Kidney epithelial cell (primary cell): ENCODE results near the gene PDCD1. TPM values are rescaled to one million over a fixed set of nuclear protein-coding genes. Genes with fewer than 3 reads are reported as not detected.
A peak's percentile ranks its signal among the peaks of the same experiment; 100 is the strongest.

Experiments used
- DNase-seq: peaks from one replicate; pipeline ENCODE4 v3.0.0-alpha.2; 2010; ENCODE audit warnings: low read depth
- H3K27me3 ChIP-seq: 2 replicates; pipeline ENCODE4 v1.6.0; 2011; ENCODE audit warnings: low read length; ENCODE audit not compliant: control insufficient read depth, insufficient read depth
- H3K36me3 ChIP-seq: 2 replicates; pipeline ENCODE4 v1.5.1; 2011; ENCODE audit warnings: low read length; ENCODE audit not compliant: control insufficient read depth, insufficient read depth
- H3K4me3 ChIP-seq: 2 replicates; pipeline ENCODE4 v1.5.1; 2011; ENCODE audit warnings: low read depth, mild to moderate bottlenecking, control low read depth, low read length
- CTCF ChIP-seq: IDR thresholded peaks from 2 replicates; pipeline ENCODE4 v1.5.1; 2011; ENCODE audit warnings: mild to moderate bottlenecking, moderate library complexity, low read length, control low read depth, inconsistent platforms; ENCODE audit not compliant: insufficient read depth, poor library complexity, severe bottlenecking
- total RNA-seq: library from RNA; depleted of rRNA; stranded (reverse); fragments of >200 nt; gene quantifications from 2 replicates; pipeline ENCODE4 v1.2.3, GENCODE V29; 2015

Gene PDCD1
- total RNA-seq, 1 donor from 2014 or later = 1.0 TPM

GRCh38 chr2:241844831-241845578 lies 13.7 kb downstream of the PDCD1 start:
- peaks cover 21% of the 10 kb centered on the region for H3K27me3 ChIP-seq
- DNase-seq = no peak
- no peaks in the 10 kb centered on the region for H3K36me3 ChIP-seq
- no peak overlapping the region for H3K4me3 ChIP-seq
- no peak for TF ChIP-seq CTCF

GRCh38 chr2:241844066-241844728 lies 14.5 kb downstream of the PDCD1 start:
- Histone ChIP-seq H3K4me3 (peak overlapping the region; percentile 23), H3K36me3 (no peaks in the 10 kb centered on the region), H3K27me3 (peaks cover 21% of the 10 kb centered on the region)
- TF ChIP-seq CTCF = no peak
- DNase-seq = no peak

- H3K36me3 ChIP-seq = no peaks in the 10 kb centered on the region
Measured at GRCh38 chr2:241843321-241844065, 15.2 kb downstream of the PDCD1 start.

GRCh38 chr2:241842620-241843211 lies 16.0 kb downstream of the PDCD1 start:
- H3K4me3 ChIP-seq = no peak overlapping the region
- H3K36me3 ChIP-seq = no peaks in the 10 kb centered on the region
- TF ChIP-seq CTCF = no peak
- H3K27me3 ChIP-seq = peaks cover 24% of the 10 kb centered on the region
- no peak for DNase-seq

More at GRCh38 chr2:241843321-241844065, 15.2 kb downstream of the PDCD1 start:
- TF ChIP-seq CTCF = no peak
- Histone ChIP-seq H3K4me3 (no peak overlapping the region), H3K27me3 (peaks cover 23% of the 10 kb centered on the region)
- DNase-seq = no peak

GRCh38 chr2:241842067-241842415 lies 16.7 kb downstream of the PDCD1 start:
- H3K27me3 ChIP-seq = peaks cover 29% of the 10 kb centered on the region
- H3K36me3 ChIP-seq = no peaks in the 10 kb centered on the region
- DNase-seq = no peak
- no peak for TF ChIP-seq CTCF
- H3K4me3 ChIP-seq = no peak overlapping the region
